Activated CD8-positive, alpha-beta memory T cell treated with anti-CD3 and anti-CD28 coated beads, Interleukin-2, amount 50 U/mL, for 24 hours (primary cell): Measurements from ENCODE around the gene TECPR1.

Experiments used
- DNase-seq: peaks from one replicate; pipeline ENCODE4 v3.0.0-alpha.2; 2020; ENCODE audit errors: extremely low read depth

Gene TECPR1

GRCh38 chr7:98210513-98211220 lies 41.4 kb downstream of the TECPR1 start:
- no peak for DNase-seq

- DNase-seq = no peak
Observed at GRCh38 chr7:98209166-98209920, 42.7 kb downstream of the TECPR1 start.

- DNase-seq = no peak
Observed at GRCh38 chr7:98206451-98207330, 45.3 kb downstream of the TECPR1 start.

- DNase-seq = no peak
Observed at GRCh38 chr7:98205162-98205845, 46.7 kb downstream of the TECPR1 start.

GRCh38 chr7:98204670-98205069 lies 47.4 kb downstream of the TECPR1 start:
- no peak for DNase-seq

GRCh38 chr7:98203964-98204605 lies 47.9 kb downstream of the TECPR1 start:
- DNase-seq = no peak

- DNase-seq = no peak
Observed at GRCh38 chr7:98203261-98203963, 48.6 kb downstream of the TECPR1 start.

GRCh38 chr7:98202367-98203195 lies 49.5 kb downstream of the TECPR1 start:
- peak; percentile 18 for DNase-seq

- DNase-seq = no peak
Observed at GRCh38 chr7:98200364-98200763, 51.7 kb downstream of the TECPR1 start.

- DNase-seq = no peak
Observed at GRCh38 chr7:98199131-98199530, 52.9 kb downstream of the TECPR1 start.

- no peak for DNase-seq
Observed at GRCh38 chr7:98196706-98197605, 55.1 kb downstream of the TECPR1 start.

- no peak for DNase-seq
Observed at GRCh38 chr7:98194672-98195457, 57.2 kb downstream of the TECPR1 start.

GRCh38 chr7:98194186-98194585 lies 57.8 kb downstream of the TECPR1 start:
- no peak for DNase-seq

- no peak for DNase-seq
Observed at GRCh38 chr7:98193474-98194180, 58.4 kb downstream of the TECPR1 start.

- DNase-seq = no peak
Observed at GRCh38 chr7:98192781-98193457, 59.1 kb downstream of the TECPR1 start.

- DNase-seq = no peak
Observed at GRCh38 chr7:98191668-98192431, 60.2 kb downstream of the TECPR1 start.
